Colonic mucosa (tissue), 4 donors: ENCODE results near the gene SLC29A2. TPM values are rescaled to one million over a fixed set of nuclear protein-coding genes. Genes with fewer than 3 reads are reported as not detected.

ENCODE experiments used
- DNase-seq: peaks from one replicate; pipeline ENCODE4 v3.0.0-alpha.2; 2020
- H3K27ac ChIP-seq: fragments of 200-600 bp; one replicate; pipeline ENCODE4 v1.8.0; 2021
- H3K27me3 ChIP-seq: fragments of 200-600 bp; one replicate; pipeline ENCODE4 v1.8.0; 2021
- H3K36me3 ChIP-seq: fragments of 200-600 bp; one replicate; pipeline ENCODE4 v1.8.0; 2021
- H3K4me1 ChIP-seq: fragments of 200-600 bp; one replicate; pipeline ENCODE4 v1.8.0; 2021; ENCODE audit warnings: mild to moderate bottlenecking
- H3K4me3 ChIP-seq: fragments of 200-600 bp; one replicate; pipeline ENCODE4 v1.8.0; 2021
- H3K9ac ChIP-seq, 2 donors: one replicate each; pipeline ENCODE4 v1.7.0; 2013; ENCODE audit warnings: control low read depth in 2 of 2, low read depth in 2 of 2, low read length in 2 of 2
- H3K9me3 ChIP-seq: fragments of 200-600 bp; one replicate; pipeline ENCODE4 v1.8.0; 2021
- CTCF ChIP-seq: fragments of 200-600 bp; IDR thresholded peaks from one replicate; pipeline ENCODE4 v1.8.0; 2022; ENCODE audit warnings: antibody characterized with exemption, mild to moderate bottlenecking
- intact Hi-C: fragments of 100-400 bp; cut with DNase I; formaldehyde crosslinking; loops from one replicate; pipeline ENCODE4 v1.14.1; 2022
- total RNA-seq, 2 donors: library from RNA; stranded (reverse); fragmentation: NEBNext Ultra II Directional in 1 of 2; extraction: Animal tissue kit (Norgen Biotek cat#: 25700) in 1 of 2; gene quantifications; one replicate each; pipeline ENCODE4 v1.2.1, GENCODE V29; 2021
- donor health status: healthy.
- donor health status: DM: no; HTN: no; CAD: no.
- donor health status: DM: no; HTN: no; CAD: no.

Gene SLC29A2
- total RNA-seq, 2 donors from 2014 or later, result 20.2 to 28.3 TPM

- H3K9ac ChIP-seq, result no peak overlapping the region
- peak overlapping the region; percentile 57 for H3K27ac ChIP-seq
- no peak for TF ChIP-seq CTCF
- H3K36me3 ChIP-seq, result no peaks in the 10 kb centered on the region
- intact Hi-C loops, result no loop called here
- no peaks in the 10 kb centered on the region for H3K4me1 ChIP-seq
- no peak for DNase-seq
- H3K4me3 ChIP-seq, result no peak overlapping the region
- no peaks in the 10 kb centered on the region for H3K9me3 ChIP-seq
- H3K27me3 ChIP-seq, result no peaks in the 10 kb centered on the region
Measured at GRCh38 chr11:66318600-66318970, 53.0 kb downstream of the SLC29A2 start.

GRCh38 chr11:66317723-66318599 is 53.6 kb downstream of the SLC29A2 start:
- no peaks in the 10 kb centered on the region for H3K36me3 ChIP-seq
- peak overlapping the region; percentile 57 for H3K27ac ChIP-seq
- H3K4me1 ChIP-seq, result peaks cover 4% of the 10 kb centered on the region
- intact Hi-C loops, result no loop called here
- peak overlapping the region in 1 of 2 donors; percentile 24 for H3K9ac ChIP-seq
- peak; percentile 46 for DNase-seq
- H3K9me3 ChIP-seq, result no peaks in the 10 kb centered on the region
- no peak for TF ChIP-seq CTCF
- no peaks in the 10 kb centered on the region for H3K27me3 ChIP-seq
- no peak overlapping the region for H3K4me3 ChIP-seq

- Histone ChIP-seq H3K4me1 (peaks cover 5% of the 10 kb centered on the region), H3K4me3 (no peak overlapping the region), H3K27me3 (no peaks in the 10 kb centered on the region), H3K36me3 (no peaks in the 10 kb centered on the region), H3K27ac (peak overlapping the region; percentile 57), H3K9me3 (no peaks in the 10 kb centered on the region), H3K9ac (no peak overlapping the region)
- DNase-seq, result no peak
- no peak for TF ChIP-seq CTCF
- intact Hi-C loops, result no loop called here
Measured at GRCh38 chr11:66317322-66317722, 54.2 kb downstream of the SLC29A2 start.

- no peak for TF ChIP-seq CTCF
- peak; percentile 47 for DNase-seq
- Histone ChIP-seq H3K27ac (peak within 1 kb of the TSS; percentile 57), H3K27me3 (no peaks in the 10 kb centered on the region), H3K36me3 (no peaks in the 10 kb centered on the region), H3K4me3 (peak within 1 kb of the TSS; percentile 31), H3K9ac (peak within 1 kb of the TSS; percentile 66), H3K9me3 (no peaks in the 10 kb centered on the region), H3K4me1 (peaks cover 5% of the 10 kb centered on the region)
- intact Hi-C loops, result no loop called here
Measured at GRCh38 chr11:66316849-66317251, 54.7 kb downstream of the SLC29A2 start, which contains the start of gene CD248. Gene CD248 (minus strand): TSS chr11:66317044. CDS start chr11:66317027, 17 bp downstream.

- no peaks in the 10 kb centered on the region for H3K36me3 ChIP-seq
- H3K4me1 ChIP-seq, result peaks cover 5% of the 10 kb centered on the region
- peak overlapping the region; percentile 66 for H3K9ac ChIP-seq
- peak overlapping the region; percentile 31 for H3K4me3 ChIP-seq
- intact Hi-C loops, result no loop called here
- no peak for DNase-seq
- TF ChIP-seq CTCF, result no peak
- H3K9me3 ChIP-seq, result no peaks in the 10 kb centered on the region
- H3K27ac ChIP-seq, result peak overlapping the region; percentile 46
- no peaks in the 10 kb centered on the region for H3K27me3 ChIP-seq
Measured at GRCh38 chr11:66315921-66316811, 55.4 kb downstream of the SLC29A2 start.
